Activated T-cell treated with anti-CD3 and anti-CD28 coated beads, Interleukin-2, amount 50 U/mL, for 24 hours (primary cell): ENCODE measurements around the gene DIRAS2.

Experiments
- DNase-seq: peaks from one replicate; pipeline ENCODE4 v3.0.0-alpha.2; 2020
- H3K27ac Mint-ChIP-seq: 2 replicates; pipeline ENCODE4 v1.8.0; 2020; ENCODE audit warnings: mild to moderate bottlenecking, mixed read lengths
- H3K27me3 Mint-ChIP-seq: 2 replicates; pipeline ENCODE4 v1.8.0; 2020; ENCODE audit warnings: mixed read lengths
- H3K36me3 Mint-ChIP-seq: 2 replicates; pipeline ENCODE4 v1.8.0; 2020; ENCODE audit warnings: low read depth, mixed read lengths
- H3K4me1 Mint-ChIP-seq: 2 replicates; pipeline ENCODE4 v1.8.0; 2020; ENCODE audit warnings: low read depth, mixed read lengths
- H3K4me3 Mint-ChIP-seq: 2 replicates; pipeline ENCODE4 v1.8.0; 2020; ENCODE audit warnings: mild to moderate bottlenecking, moderate library complexity, mixed read lengths
- H3K9me3 Mint-ChIP-seq: 2 replicates; pipeline ENCODE4 v1.8.0; 2020; ENCODE audit warnings: mixed read lengths

Gene DIRAS2

GRCh38 chr9:90580576-90580975 lies 62.0 kb downstream of the DIRAS2 start:
- no peak overlapping the region for H3K4me3 Mint-ChIP-seq
- no peaks in the 10 kb centered on the region for H3K4me1 Mint-ChIP-seq
- peaks cover 6% of the 10 kb centered on the region for H3K27me3 Mint-ChIP-seq
- no peaks in the 10 kb centered on the region for H3K36me3 Mint-ChIP-seq
- no peak for DNase-seq
- no peak overlapping the region for H3K27ac Mint-ChIP-seq
- no peaks in the 10 kb centered on the region for H3K9me3 Mint-ChIP-seq

- H3K4me1 Mint-ChIP-seq = no peaks in the 10 kb centered on the region
- no peak overlapping the region for H3K4me3 Mint-ChIP-seq
Measured at GRCh38 chr9:90579181-90579580, 63.4 kb downstream of the DIRAS2 start.

GRCh38 chr9:90578126-90578815 lies 64.4 kb downstream of the DIRAS2 start:
- no peak overlapping the region for H3K4me3 Mint-ChIP-seq
- no peak overlapping the region for H3K27ac Mint-ChIP-seq
- DNase-seq = no peak
- no peaks in the 10 kb centered on the region for H3K4me1 Mint-ChIP-seq
- no peaks in the 10 kb centered on the region for H3K36me3 Mint-ChIP-seq
- peaks cover 6% of the 10 kb centered on the region for H3K27me3 Mint-ChIP-seq
- H3K9me3 Mint-ChIP-seq = no peaks in the 10 kb centered on the region

More at GRCh38 chr9:90579181-90579580, 63.4 kb downstream of the DIRAS2 start:
- no peak for DNase-seq
- no peak overlapping the region for H3K27ac Mint-ChIP-seq
- no peaks in the 10 kb centered on the region for H3K9me3 Mint-ChIP-seq
- H3K36me3 Mint-ChIP-seq = no peaks in the 10 kb centered on the region
- peaks cover 6% of the 10 kb centered on the region for H3K27me3 Mint-ChIP-seq

GRCh38 chr9:90569511-90569910 lies 73.1 kb downstream of the DIRAS2 start:
- no peaks in the 10 kb centered on the region for H3K9me3 Mint-ChIP-seq
- H3K27me3 Mint-ChIP-seq = peaks cover 14% of the 10 kb centered on the region
- no peaks in the 10 kb centered on the region for H3K36me3 Mint-ChIP-seq
- no peak for DNase-seq
- no peaks in the 10 kb centered on the region for H3K4me1 Mint-ChIP-seq
- H3K4me3 Mint-ChIP-seq = no peak overlapping the region
- no peak overlapping the region for H3K27ac Mint-ChIP-seq

- no peak for DNase-seq
Measured at GRCh38 chr9:90568667-90569066, 74.0 kb downstream of the DIRAS2 start.

GRCh38 chr9:90562229-90562628 lies 80.4 kb downstream of the DIRAS2 start:
- no peaks in the 10 kb centered on the region for H3K4me1 Mint-ChIP-seq
- no peak overlapping the region for H3K27ac Mint-ChIP-seq
- H3K27me3 Mint-ChIP-seq = no peaks in the 10 kb centered on the region
- DNase-seq = no peak
- H3K36me3 Mint-ChIP-seq = no peaks in the 10 kb centered on the region
- H3K9me3 Mint-ChIP-seq = no peaks in the 10 kb centered on the region
- H3K4me3 Mint-ChIP-seq = no peak overlapping the region

More at GRCh38 chr9:90568667-90569066, 74.0 kb downstream of the DIRAS2 start:
- H3K36me3 Mint-ChIP-seq = no peaks in the 10 kb centered on the region
- H3K9me3 Mint-ChIP-seq = no peaks in the 10 kb centered on the region
- no peak overlapping the region for H3K27ac Mint-ChIP-seq
- H3K27me3 Mint-ChIP-seq = peaks cover 14% of the 10 kb centered on the region
- no peaks in the 10 kb centered on the region for H3K4me1 Mint-ChIP-seq
- H3K4me3 Mint-ChIP-seq = no peak overlapping the region
